A673 (cell line): ENCODE measurements around the gene SCML2. TPM values are rescaled to one million over a fixed set of nuclear protein-coding genes. Genes with fewer than 3 reads are reported as not detected.

Experiments
- BruUV-seq: library from RNA; stranded (reverse); fragments of 400-500 nt; replicated peaks from 2 replicates; lab custom pipeline; 2021; lab: Mats Ljungman, UMichigan
- CTCF ChIA-PET: fragments of 300-600 bp; sonication (Branson Sonifier 250); formaldehyde crosslinking; loops from one replicate; lab custom pipeline; 2022; ENCODE audit warnings: antibody characterized with exemption; lab: Charles Lee
- POLR2A ChIA-PET: fragments of 300-600 bp; sonication (Branson Sonifier 250); formaldehyde crosslinking; loops from one replicate; lab custom pipeline; 2022; ENCODE audit warnings: antibody characterized with exemption; ENCODE audit not compliant: low non-redundant PET; lab: Charles Lee
- DNase-seq: peaks from one replicate; pipeline ENCODE4 v3.0.0-alpha.2; 2015; ENCODE audit warnings: low spot score
- H3K27ac ChIP-seq: fragments of 200-600 bp; sonication (generic); 2 replicates; pipeline ENCODE4 v1.5.1; 2016; ENCODE audit warnings: mixed run types, low read depth, mild to moderate bottlenecking, mixed read lengths, antibody characterized with exemption, low read length; ENCODE audit not compliant: poor library complexity, severe bottlenecking
- H3K27me3 ChIP-seq: fragments of 200-600 bp; sonication (generic); replicated peaks from 2 replicates; pipeline ENCODE4 v1.6.1; 2017; ENCODE audit warnings: mixed run types, low read depth, mild to moderate bottlenecking, mixed read lengths, antibody characterized with exemption, low read length; ENCODE audit not compliant: insufficient read depth, poor library complexity
- H3K36me3 ChIP-seq: fragments of 200-600 bp; sonication (generic); 2 replicates; pipeline ENCODE4 v1.6.1; 2016; ENCODE audit warnings: mixed run types, mild to moderate bottlenecking, mixed read lengths, antibody characterized with exemption, low read length; ENCODE audit not compliant: insufficient read depth, poor library complexity, severe bottlenecking
- H3K4me1 ChIP-seq: fragments of 200-600 bp; sonication (generic); 2 replicates; pipeline ENCODE4 v1.6.1; 2017; ENCODE audit warnings: mixed run types, mild to moderate bottlenecking, mixed read lengths, antibody characterized with exemption, low read length; ENCODE audit not compliant: insufficient read depth, poor library complexity, severe bottlenecking
- H3K4me3 ChIP-seq: fragments of 200-600 bp; sonication (generic); 2 replicates; pipeline ENCODE4 v1.5.1; 2016; ENCODE audit warnings: low read depth, mixed run types, mild to moderate bottlenecking, mixed read lengths, low read length; ENCODE audit not compliant: poor library complexity, severe bottlenecking
- H3K9me3 ChIP-seq: fragments of 200-600 bp; sonication (generic); 2 replicates; pipeline ENCODE4 v1.6.1; 2016; ENCODE audit warnings: mixed run types, low read depth, mild to moderate bottlenecking, mixed read lengths, antibody characterized with exemption, low read length; ENCODE audit not compliant: poor library complexity, severe bottlenecking
- CTCF ChIP-seq: fragments of 300-800, 200-600 bp; sonication (generic); conservative IDR thresholded peaks from 2 replicates; pipeline ENCODE4 v1.5.1; 2017; ENCODE audit warnings: low read depth, mild to moderate bottlenecking, antibody characterized with exemption, low read length, moderate library complexity, mixed read lengths
- EZH2 ChIP-seq: fragments of 200-600 bp; sonication (generic); IDR thresholded peaks from 2 replicates; pipeline ENCODE4 v1.6.1; 2017; ENCODE audit warnings: borderline replicate concordance, low read depth, mild to moderate bottlenecking, mixed read lengths, antibody characterized with exemption, low read length; ENCODE audit not compliant: poor library complexity, severe bottlenecking
- intact Hi-C: fragments of 100-400 bp; cut with micrococcal nuclease; formaldehyde crosslinking; loops from one replicate; pipeline ENCODE4 v1.10.0; 2022; ENCODE audit not compliant: unreplicated experiment
- total RNA-seq: library from RNA; stranded (reverse); gene quantifications from 2 replicates; pipeline ENCODE4 v1.2.3, GENCODE V29; 2021

SCML2 gene
- total RNA-seq, 1 experiment from 2014 or later, result 13.9 TPM

- H3K27me3 ChIP-seq, result no peaks in the 10 kb centered on the region
Measured at GRCh38 chrX:18297251-18297650, 57.2 kb downstream of the SCML2 start.

GRCh38 chrX:18294893-18295292, 59.6 kb downstream of the SCML2 start:
- no peaks in the 10 kb centered on the region for H3K27me3 ChIP-seq
- no peak for DNase-seq
- BruUV-seq, result no TSS peak
- H3K27ac ChIP-seq, result no peak overlapping the region
- no peak for TF ChIP-seq EZH2
- no peak for TF ChIP-seq CTCF
- H3K36me3 ChIP-seq, result no peaks in the 10 kb centered on the region
- no peaks in the 10 kb centered on the region for H3K4me1 ChIP-seq
- no peaks in the 10 kb centered on the region for H3K9me3 ChIP-seq
- ChIA-PET CTCF (no interaction called here), POLR2A (no interaction called here)
- intact Hi-C loops, result no loop called here
- H3K4me3 ChIP-seq, result no peak overlapping the region

More at GRCh38 chrX:18297251-18297650, 57.2 kb downstream of the SCML2 start:
- POLR2A ChIA-PET, result no interaction called here
- no peaks in the 10 kb centered on the region for H3K4me1 ChIP-seq
- H3K9me3 ChIP-seq, result no peaks in the 10 kb centered on the region
- no TSS peak for BruUV-seq
- no peaks in the 10 kb centered on the region for H3K36me3 ChIP-seq
- intact Hi-C loops, result no loop called here
- CTCF ChIA-PET, result no interaction called here
- H3K27ac ChIP-seq, result no peak overlapping the region
- DNase-seq, result no peak
- no peak overlapping the region for H3K4me3 ChIP-seq
- TF ChIP-seq CTCF, result no peak
- no peak for TF ChIP-seq EZH2

- DNase-seq, result no peak
- Histone ChIP-seq H3K36me3 (no peaks in the 10 kb centered on the region), H3K4me3 (no peak overlapping the region), H3K27me3 (peaks cover 7% of the 10 kb centered on the region), H3K4me1 (no peaks in the 10 kb centered on the region), H3K27ac (no peak overlapping the region), H3K9me3 (no peaks in the 10 kb centered on the region)
- no peak for TF ChIP-seq CTCF
- TF ChIP-seq EZH2, result no peak
- ChIA-PET POLR2A (interaction anchor here (0.5 kb wide), 1 partner anchor 60 kb away, joined by 3 read pairs; no protein-coding TSS in a partner anchor), CTCF (no interaction called here)
- BruUV-seq, result no TSS peak
- intact Hi-C loops, result no loop called here
Measured at GRCh38 chrX:18291006-18291545, 63.4 kb downstream of the SCML2 start.
